Measurements from ENCODE around the gene ZNF500.

ZNF500 gene

GRCh38 chr16:4700380-4700996 lies 66.5 kb downstream of the ZNF500 start:
- TF ChIP-seq CTCF (IDR thresholded peaks at IDR 0.05; ENCODE audit: insufficient read depth, low read depth, low read length, missing control alignments): no peak
- peak; percentile 55 for DNase-seq (ENCODE audit: low read depth)

GRCh38 chr16:4699046-4699556 lies 67.9 kb downstream of the ZNF500 start:
- no peak for TF ChIP-seq CTCF (IDR thresholded peaks at IDR 0.05; ENCODE audit: insufficient read depth, low read depth, low read length, missing control alignments)
- no peak for DNase-seq (ENCODE audit: low read depth)
- H3K4me3 ChIP-seq (ENCODE audit: low read length): no peak overlapping the region

More at GRCh38 chr16:4700380-4700996, 66.5 kb downstream of the ZNF500 start:
- H3K4me3 ChIP-seq (ENCODE audit: low read length): no peak overlapping the region

- DNase-seq (ENCODE audit: low read depth): no peak
- TF ChIP-seq CTCF (IDR thresholded peaks at IDR 0.05; ENCODE audit: insufficient read depth, low read depth, low read length, missing control alignments): no peak
- no peak overlapping the region for H3K4me3 ChIP-seq (ENCODE audit: low read length)
Measured at GRCh38 chr16:4698321-4699045, 68.5 kb downstream of the ZNF500 start.

Measured in epithelial cell of esophagus (primary cell).